A549 (cell line): ENCODE measurements around the gene DISC1. TPM values are rescaled to one million over a fixed set of nuclear protein-coding genes. Genes with fewer than 3 reads are reported as not detected.

Experiments
- ATAC-seq, 2 experiments: fragments of 200-7000 bp in 1 of 2; fragments of >200 bp in 1 of 2; cut with Nextera tagmentation in 1 of 2; cut with Tn5 transposase in 1 of 2; 3 replicates each; pipeline versions ENCODE4 v1.8.0 to v1.9.1; 2018 to 2020; ENCODE audit warnings: mild to moderate bottlenecking in 1 of 2, moderate library complexity in 1 of 2
- CTCF ChIA-PET: fragments of 300-600 bp; sonication (Branson Sonifier 250); formaldehyde crosslinking; extraction: SDS; loops from one replicate; lab custom pipeline; 2021; ENCODE audit warnings: antibody characterized with exemption, inconsistent platforms; lab: Yijun Ruan, JAX
- POLR2A ChIA-PET: fragments of 350-600 bp; formaldehyde crosslinking; extraction: SDS; loops from one replicate; lab custom pipeline; 2021; ENCODE audit warnings: antibody characterized with exemption, inconsistent platforms; lab: Yijun Ruan, JAX
- DNase-seq, 2 experiments: peaks; one replicate each; pipeline versions ENCODE4 v3.0.0 to v3.0.0-alpha.2; 2011 to 2016; ENCODE audit warnings: low read depth in 1 of 2, low spot score in 1 of 2
- FAIRE-seq: peaks from 2 replicates; lab custom pipeline; 2011; peaks lifted over from hg19 to GRCh38; lab: Jason Lieb, UNC
- H3K27ac ChIP-seq, 2 experiments: fragments of >200 bp; sonication (Bioruptor Twin); formaldehyde crosslinking; 3 replicates each; pipeline ENCODE4 v1.5.1; 2016 to 2017
- H3K4me1 ChIP-seq: fragments of >200 bp; sonication (Bioruptor Twin); formaldehyde crosslinking; 3 replicates; pipeline ENCODE4 v1.6.1; 2016
- H3K4me2 ChIP-seq: fragments of >200 bp; sonication (Bioruptor Twin); formaldehyde crosslinking; 3 replicates; pipeline ENCODE4 v1.6.1; 2016
- H3K4me3 ChIP-seq: fragments of >200 bp; sonication (Bioruptor Twin); formaldehyde crosslinking; 3 replicates; pipeline ENCODE4 v1.5.1; 2016
- H3K9me3 ChIP-seq: fragments of >200 bp; sonication (Bioruptor Twin); formaldehyde crosslinking; 3 replicates; pipeline ENCODE4 v1.6.1; 2016
- ATOH8 ChIP-seq: fragments of 250-450 bp; sonication (Bioruptor Pico); IDR thresholded peaks from 2 replicates; pipeline ENCODE4 v1.5.0; 2020; ENCODE audit warnings: low read depth, mild to moderate bottlenecking, moderate library complexity
- BHLHE40 ChIP-seq: IDR thresholded peaks from 2 replicates; pipeline ENCODE4 v1.6.1; 2012; ENCODE audit warnings: low read depth, low read length, inconsistent platforms
- CBX2 ChIP-seq: fragments of 200-600 bp; sonication (generic); IDR thresholded peaks from 2 replicates; pipeline ENCODE4 v1.6.1; 2016; ENCODE audit warnings: low read depth, mild to moderate bottlenecking, borderline replicate concordance
- CHD4 ChIP-seq: fragments of 200-600 bp; sonication (generic); IDR thresholded peaks from 2 replicates; pipeline ENCODE4 v1.6.1; 2016; ENCODE audit warnings: antibody characterized with exemption, mild to moderate bottlenecking, borderline replicate concordance
- CTCF ChIP-seq: fragments of >200 bp; sonication (Bioruptor Twin); formaldehyde crosslinking; IDR thresholded peaks from 3 replicates; pipeline ENCODE4 v1.5.1; 2016
- EHMT2 ChIP-seq: fragments of 200-600 bp; sonication (generic); IDR thresholded peaks from 2 replicates; pipeline ENCODE4 v1.6.1; 2016; ENCODE audit warnings: antibody characterized with exemption, low read depth, mild to moderate bottlenecking, moderate library complexity
- ELK1 ChIP-seq: fragments of 150-350 bp; IDR thresholded peaks from 2 replicates; pipeline ENCODE4 v1.6.1; 2014; ENCODE audit warnings: low read depth, mild to moderate bottlenecking, low read length
- EP300 ChIP-seq, 2 experiments: fragments of >200 bp; sonication (Bioruptor Twin); formaldehyde crosslinking; IDR thresholded peaks; 2 replicates in 1 of 2; 3 replicates in 1 of 2; pipeline ENCODE4 v1.6.1; 2016 to 2017
- ESRRA ChIP-seq: fragments of 150-350 bp; IDR thresholded peaks from 2 replicates; pipeline ENCODE4 v1.6.1; 2014; ENCODE audit warnings: mild to moderate bottlenecking, low read length, borderline replicate concordance
- FOSB ChIP-seq: fragments of 250-450 bp; sonication (Bioruptor Pico); IDR thresholded peaks from 2 replicates; pipeline ENCODE4 v1.5.0; 2020; ENCODE audit warnings: mild to moderate bottlenecking, moderate library complexity
- FOSL2 ChIP-seq, 2 experiments: fragments of 450-650 bp in 1 of 2; fragments of >200 bp in 1 of 2; sonication (Bioruptor Twin) in 1 of 2; formaldehyde crosslinking; IDR thresholded peaks; 2 replicates each; pipeline versions ENCODE4 v1.5.0 to v1.6.1; 2016 to 2020; ENCODE audit warnings: mild to moderate bottlenecking in 1 of 2, moderate library complexity in 1 of 2
- HES2 ChIP-seq: fragments of >200 bp; sonication (Bioruptor Twin); formaldehyde crosslinking; IDR thresholded peaks from 2 replicates; pipeline ENCODE4 v1.6.1; 2016
- HEYL ChIP-seq: fragments of 250-450 bp; sonication (Bioruptor Pico); IDR thresholded peaks from 2 replicates; pipeline ENCODE4 v1.8.0; 2021; ENCODE audit warnings: mild to moderate bottlenecking, moderate library complexity
- HOXB13 ChIP-seq: fragments of 250-450 bp; sonication (Bioruptor Pico); IDR thresholded peaks from 2 replicates; pipeline ENCODE4 v1.5.0; 2020; ENCODE audit warnings: low read depth, mild to moderate bottlenecking, moderate library complexity
- HOXB5 ChIP-seq: fragments of 250-450 bp; sonication (Bioruptor Pico); IDR thresholded peaks from 2 replicates; pipeline ENCODE4 v1.5.0; 2020; ENCODE audit warnings: mild to moderate bottlenecking, moderate library complexity
- JUN ChIP-seq, 2 experiments: fragments of >200 bp; sonication (Bioruptor Twin); formaldehyde crosslinking; IDR thresholded peaks; 2 replicates in 1 of 2; 3 replicates in 1 of 2; pipeline ENCODE4 v1.6.1; 2016 to 2017
- MYC ChIP-seq: IDR thresholded peaks from 2 replicates; pipeline ENCODE4 v1.6.1; 2012; ENCODE audit warnings: mild to moderate bottlenecking, inconsistent platforms, low read length, improper control_type of control experiment, borderline replicate concordance
- NR3C1 ChIP-seq: fragments of >200 bp; sonication (Bioruptor Twin); formaldehyde crosslinking; IDR thresholded peaks from 3 replicates; pipeline ENCODE4 v1.6.1; 2017
- PBX3 ChIP-seq: IDR thresholded peaks from 2 replicates; pipeline ENCODE4 v1.6.1; 2012
- POLR2A ChIP-seq: IDR thresholded peaks from 2 replicates; pipeline ENCODE4 v1.6.1; 2012; ENCODE audit warnings: mild to moderate bottlenecking, low read length
- RCOR1 ChIP-seq: fragments of 150-350 bp; IDR thresholded peaks from 2 replicates; pipeline ENCODE4 v1.6.1; 2014; ENCODE audit warnings: antibody characterized with exemption, low read length, low read depth
- RFX5 ChIP-seq: fragments of 450-650 bp; IDR thresholded peaks from 2 replicates; pipeline ENCODE4 v1.7.1; 2014; ENCODE audit warnings: antibody characterized with exemption, mild to moderate bottlenecking, moderate library complexity
- SREBF2 ChIP-seq: fragments of 450-650 bp; IDR thresholded peaks from 2 replicates; pipeline ENCODE4 v1.6.1; 2014; ENCODE audit warnings: mild to moderate bottlenecking, moderate library complexity
- TP53 ChIP-seq: fragments of 250-450 bp; sonication (Bioruptor Pico); IDR thresholded peaks from 2 replicates; pipeline ENCODE4 v1.5.0; 2021; ENCODE audit warnings: mild to moderate bottlenecking, moderate library complexity
- USF2 ChIP-seq: fragments of 450-650 bp; IDR thresholded peaks from 2 replicates; pipeline ENCODE4 v1.6.1; 2014; ENCODE audit warnings: antibody characterized with exemption
- ZC3H11A ChIP-seq: fragments of 450-650 bp; IDR thresholded peaks from 2 replicates; pipeline ENCODE4 v1.6.1; 2014; ENCODE audit warnings: antibody characterized with exemption, mild to moderate bottlenecking
- ZSCAN20 ChIP-seq: fragments of 250-450 bp; sonication (Bioruptor Pico); IDR thresholded peaks from 2 replicates; pipeline ENCODE4 v1.8.0; 2022; ENCODE audit warnings: mild to moderate bottlenecking, moderate library complexity
- WGBS: methylation state at CpG from one replicate; pipeline ENCODE4 v1.1.6; 2017; ENCODE audit errors: missing lambda C conversion rate; 5-methylcytosine and 5-hydroxymethylcytosine counted together
- polyA plus RNA-seq, 4 experiments: library from polyadenylated mRNA; depleted of rRNA in 3 of 4; stranded (reverse); fragments of >200 nt; fragmentation: RNase III in 1 of 4; extraction: RNeasy Plus Mini Kit Qiagen cat#74134 plus additional on column Dnase treatment in 1 of 4; gene quantifications; 2 replicates in 3 of 4; 3 replicates in 1 of 4; pipeline ENCODE4 v1.2.3, GENCODE V29; 2011 to 2017

Gene DISC1
- polyA plus RNA-seq, 2 of the 4 experiments (the other 2 are of a cell fraction): 0.39 to 0.74 TPM

GRCh38 chr1:231821281-231821680 is 194.7 kb downstream of the DISC1 start:
- FAIRE-seq (no peak), DNase-seq (no peak), ATAC-seq (no peak)
- WGBS: 84% methylated on average over 3 of the region's 3 CpGs
- no peak overlapping the region for H3K27ac ChIP-seq
- ChIA-PET POLR2A (no interaction called here), CTCF (no interaction called here)
- TF ChIP-seq HEYL: no peak
- TF ChIP-seq BHLHE40: no peak
- no peak for TF ChIP-seq CHD4
- TF ChIP-seq HOXB5 (CRISPR knock-in tag): no peak
- no peak for TF ChIP-seq NR3C1
- TF ChIP-seq FOSB (CRISPR knock-in tag): no peak
- TF ChIP-seq TP53 (CRISPR knock-in tag): no peak
- TF ChIP-seq PBX3: no peak
- no peak for TF ChIP-seq JUN (IDR thresholded peaks at IDR 0.05)
- TF ChIP-seq ELK1: no peak
- no peak for TF ChIP-seq RFX5
- no peak for TF ChIP-seq EP300 (IDR thresholded peaks at IDR 0.05)
- no peak for TF ChIP-seq ESRRA
- no peak for TF ChIP-seq ZC3H11A
- TF ChIP-seq ATOH8 (CRISPR knock-in tag): no peak
- no peak for TF ChIP-seq HES2
- no peak for TF ChIP-seq CTCF
- TF ChIP-seq FOSL2 (IDR thresholded peaks at IDR 0.05): no peak
- no peak for TF ChIP-seq FOSL2 (CRISPR knock-in tag; IDR thresholded peaks at IDR 0.05)
- no peak for TF ChIP-seq SREBF2
- no peak for TF ChIP-seq USF2
- no peak overlapping the region for H3K4me2 ChIP-seq
- no peak overlapping the region for H3K4me3 ChIP-seq
- no peaks in the 10 kb centered on the region for H3K4me1 ChIP-seq
- no peaks in the 10 kb centered on the region for H3K9me3 ChIP-seq

- H3K4me1 ChIP-seq: peaks cover 4% of the 10 kb centered on the region
- POLR2A ChIA-PET: no interaction called here
- CTCF ChIA-PET: interaction anchor here (1.5 kb wide), 1 partner anchor 12 kb away, joined by 5 read pairs; no protein-coding TSS in a partner anchor
- TF ChIP-seq MYC: no peak
- TF ChIP-seq ATOH8 (CRISPR knock-in tag): no peak
- no peak for TF ChIP-seq ZSCAN20 (CRISPR knock-in tag)
- TF ChIP-seq HEYL: no peak
- TF ChIP-seq HOXB13: no peak
- TF ChIP-seq RCOR1: no peak
- no peak for TF ChIP-seq POLR2A
- no peak for TF ChIP-seq USF2
- no peak for TF ChIP-seq FOSL2 (IDR thresholded peaks at IDR 0.05)
- no peak for TF ChIP-seq FOSL2 (CRISPR knock-in tag; IDR thresholded peaks at IDR 0.05)
- no peak for TF ChIP-seq BHLHE40
- no peak for TF ChIP-seq EHMT2
- TF ChIP-seq CBX2: no peak
- TF ChIP-seq FOSB (CRISPR knock-in tag): no peak
- TF ChIP-seq ESRRA: no peak
- TF ChIP-seq TP53 (CRISPR knock-in tag): no peak
- TF ChIP-seq ZC3H11A: no peak
- H3K9me3 ChIP-seq: no peaks in the 10 kb centered on the region
- H3K4me2 ChIP-seq: no peak overlapping the region
- FAIRE-seq (no peak), ATAC-seq (no peak), DNase-seq (no peak)
- H3K4me3 ChIP-seq: no peak overlapping the region
- H3K27ac ChIP-seq: no peak overlapping the region; a peak in 1 of 6 replicates
- WGBS: 81% methylated on average over 6 of the region's 6 CpGs
Measured at GRCh38 chr1:231822041-231822440, 195.5 kb downstream of the DISC1 start.
